WTC11 (cell line): ENCODE data around the gene ADAD2. TPM values are rescaled to one million over a fixed set of nuclear protein-coding genes. Genes with fewer than 3 reads are reported as not detected.

Source experiments
- ATAC-seq: fragments of 200-7000 bp; cut with Tn5 transposase; 2 replicates; pipeline ENCODE4 v1.10.0; 2021; ENCODE audit warnings: mild to moderate bottlenecking, moderate library complexity
- CTCF ChIA-PET: fragments of 300-600 bp; sonication (Branson Sonifier 250); formaldehyde crosslinking; loops from one replicate; lab custom pipeline; 2021; ENCODE audit warnings: antibody characterized with exemption; lab: Charles Lee
- POLR2A ChIA-PET: fragments of 350-600 bp; sonication (Branson Sonifier 250); formaldehyde crosslinking; loops from one replicate; lab custom pipeline; 2021; ENCODE audit warnings: antibody characterized with exemption; lab: Charles Lee
- DNase-seq: peaks from one replicate; pipeline ENCODE4 v3.0.0; 2021; ENCODE audit warnings: low spot score
- H3K27ac Mint-ChIP-seq: 2 replicates; pipeline ENCODE4 v1.8.0; 2021; ENCODE audit warnings: mixed read lengths
- H3K27me3 Mint-ChIP-seq: 2 replicates; pipeline ENCODE4 v1.8.0; 2021; ENCODE audit warnings: low read depth, mild to moderate bottlenecking, moderate library complexity, mixed read lengths
- H3K36me3 Mint-ChIP-seq: 2 replicates; pipeline ENCODE4 v1.8.0; 2021; ENCODE audit warnings: mixed read lengths
- H3K4me1 Mint-ChIP-seq: 2 replicates; pipeline ENCODE4 v1.8.0; 2022; ENCODE audit warnings: mixed read lengths
- H3K4me3 Mint-ChIP-seq: 2 replicates; pipeline ENCODE4 v1.8.0; 2021; ENCODE audit warnings: mild to moderate bottlenecking, moderate library complexity, mixed read lengths
- H3K9me3 Mint-ChIP-seq: 2 replicates; pipeline ENCODE4 v1.8.0; 2021; ENCODE audit warnings: mixed read lengths
- AFF4 ChIP-seq: sonication (generic); formaldehyde crosslinking; IDR thresholded peaks from 2 replicates; pipeline ENCODE4 v1.8.1; 2023; ENCODE audit warnings: mild to moderate bottlenecking, missing genetic modification reagents, borderline replicate concordance
- ETV6 ChIP-seq: sonication (generic); formaldehyde crosslinking; IDR thresholded peaks from 2 replicates; pipeline ENCODE4 v1.8.1; 2022; ENCODE audit warnings: mild to moderate bottlenecking, missing genetic modification reagents
- IRF2 ChIP-seq: sonication (generic); formaldehyde crosslinking; IDR thresholded peaks from 2 replicates; pipeline ENCODE4 v1.8.0; 2022; ENCODE audit warnings: low read depth, missing genetic modification reagents, borderline replicate concordance
- JUN ChIP-seq: sonication (generic); formaldehyde crosslinking; IDR thresholded peaks from 2 replicates; pipeline ENCODE4 v1.8.0; 2023; ENCODE audit warnings: mild to moderate bottlenecking, missing genetic modification reagents
- MYBL2 ChIP-seq: sonication (generic); formaldehyde crosslinking; IDR thresholded peaks from 2 replicates; pipeline ENCODE4 v1.8.1; 2023; ENCODE audit warnings: mild to moderate bottlenecking, moderate library complexity, missing genetic modification reagents
- NFATC4 ChIP-seq: fragments of 250-450 bp; sonication (Bioruptor Pico); IDR thresholded peaks from 2 replicates; pipeline ENCODE4 v1.9.0; 2021; ENCODE audit warnings: mild to moderate bottlenecking
- OVOL2 ChIP-seq: fragments of 250-450 bp; sonication (Bioruptor Pico); IDR thresholded peaks from 2 replicates; pipeline ENCODE4 v1.9.0; 2021; ENCODE audit warnings: mild to moderate bottlenecking, borderline replicate concordance
- SMAD4 ChIP-seq: sonication (generic); formaldehyde crosslinking; IDR thresholded peaks from 2 replicates; pipeline ENCODE4 v1.8.0; 2022; ENCODE audit warnings: mild to moderate bottlenecking, missing genetic modification reagents
- TEAD1 ChIP-seq: sonication (generic); formaldehyde crosslinking; IDR thresholded peaks from 2 replicates; pipeline ENCODE4 v1.8.0; 2022; ENCODE audit warnings: mild to moderate bottlenecking, missing genetic modification reagents
- ZNF138 ChIP-seq: sonication (generic); formaldehyde crosslinking; conservative IDR thresholded peaks from 2 replicates; pipeline ENCODE4 v1.8.1; 2022; ENCODE audit warnings: mild to moderate bottlenecking, moderate library complexity, missing genetic modification reagents
- ZNF232 ChIP-seq: sonication (generic); formaldehyde crosslinking; IDR thresholded peaks from 2 replicates; pipeline ENCODE4 v1.8.0; 2022; ENCODE audit warnings: mild to moderate bottlenecking, missing genetic modification reagents
- ZNF317 ChIP-seq: sonication (generic); formaldehyde crosslinking; IDR thresholded peaks from 2 replicates; pipeline ENCODE4 v1.8.1; 2023; ENCODE audit warnings: low read depth, mild to moderate bottlenecking, moderate library complexity, missing genetic modification reagents, borderline replicate concordance
- total RNA-seq: library from RNA; stranded (reverse); gene quantifications from 3 replicates; pipeline ENCODE4 v1.2.3, GENCODE V29; 2021
- TF ChIP-seq, protein P1 (sequence below): sonication (generic); formaldehyde crosslinking; IDR thresholded peaks from 2 replicates; pipeline ENCODE4 v1.8.1; 2023; ENCODE audit warnings: mild to moderate bottlenecking, missing genetic modification reagents, moderate library complexity
- TF ChIP-seq, protein P2 (sequence below): sonication (generic); formaldehyde crosslinking; IDR thresholded peaks from 2 replicates; pipeline ENCODE4 v1.8.1; 2022; ENCODE audit warnings: low read depth, missing genetic modification reagents, borderline replicate concordance
- TF ChIP-seq, protein P3 (sequence below): sonication (generic); formaldehyde crosslinking; IDR thresholded peaks from 2 replicates; pipeline ENCODE4 v1.8.1; 2022; ENCODE audit warnings: mild to moderate bottlenecking, moderate library complexity, missing genetic modification reagents
- TF ChIP-seq, protein P4 (sequence below): sonication (generic); formaldehyde crosslinking; IDR thresholded peaks from 2 replicates; pipeline ENCODE4 v1.8.0; 2022; ENCODE audit warnings: missing genetic modification reagents
- TF ChIP-seq, protein P5 (sequence below): fragments of 250-450 bp; sonication (Bioruptor Pico); IDR thresholded peaks from 2 replicates; pipeline ENCODE4 v2.1.2; 2022; ENCODE audit warnings: mild to moderate bottlenecking, moderate library complexity

Gene ADAD2
- total RNA-seq, 1 experiment from 2014 or later = 1.6 TPM

DNA sequence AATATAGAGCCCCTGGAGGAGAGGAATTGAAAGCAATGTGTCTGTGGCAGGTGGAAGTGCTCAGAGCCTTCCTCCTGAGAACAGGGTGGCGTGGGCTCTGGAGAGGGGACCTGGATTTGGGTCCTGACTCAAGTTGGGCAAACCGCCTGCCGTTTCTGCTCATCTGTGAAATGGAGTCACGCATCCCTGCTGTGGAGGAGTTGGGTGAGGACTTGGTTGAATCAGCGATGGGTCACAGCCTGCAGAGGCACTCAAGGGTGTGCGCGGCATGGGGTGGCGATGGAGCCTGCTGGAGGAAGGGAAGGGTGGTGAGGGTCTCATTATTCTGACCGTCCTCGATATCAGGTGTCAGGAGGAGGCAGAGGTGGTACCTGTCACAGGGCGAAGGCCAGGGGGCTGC, 3.1 kb downstream of the ADAD2 start (continued):
- TF ChIP-seq, protein P1, sequence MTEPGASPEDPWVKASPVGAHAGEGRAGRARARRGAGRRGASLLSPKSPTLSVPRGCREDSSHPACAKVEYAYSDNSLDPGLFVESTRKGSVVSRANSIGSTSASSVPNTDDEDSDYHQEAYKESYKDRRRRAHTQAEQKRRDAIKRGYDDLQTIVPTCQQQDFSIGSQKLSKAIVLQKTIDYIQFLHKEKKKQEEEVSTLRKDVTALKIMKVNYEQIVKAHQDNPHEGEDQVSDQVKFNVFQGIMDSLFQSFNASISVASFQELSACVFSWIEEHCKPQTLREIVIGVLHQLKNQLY (CRISPR knock-in tag) = no peak
- TF ChIP-seq ETV6 (CRISPR knock-in tag) (no peak), OVOL2 (CRISPR knock-in tag) (no peak)

GRCh38 chr16:84194470-84195200, 3.7 kb downstream of the ADAD2 start:
- Mint-ChIP-seq H3K4me1 (0 out of 2 replicates have a peak, but pooled peaks cover 3% of the 10 kb centered on the region), H3K36me3 (no peaks in the 10 kb centered on the region)
- CTCF ChIA-PET = interaction anchor here (0.9 to 1.9 kb wide), 3 partner anchors 13 to 113 kb away, joined by 3 to 4 read pairs (median 4); no protein-coding TSS in a partner anchor
- POLR2A ChIA-PET = no interaction called here
- TF ChIP-seq TEAD1 (CRISPR knock-in tag) (no peak), ZNF317 (no peak)
- TF ChIP-seq, all 79 proteins: peak for 0
- no peaks in the 10 kb centered on the region; the same call in 1 of the 2 replicates for H3K27me3 Mint-ChIP-seq
- H3K27ac Mint-ChIP-seq = no peak overlapping the region
- DNase-seq (no peak), ATAC-seq (no peak)
- H3K4me3 Mint-ChIP-seq = no peak overlapping the region
- H3K9me3 Mint-ChIP-seq = no peaks in the 10 kb centered on the region

DNA sequence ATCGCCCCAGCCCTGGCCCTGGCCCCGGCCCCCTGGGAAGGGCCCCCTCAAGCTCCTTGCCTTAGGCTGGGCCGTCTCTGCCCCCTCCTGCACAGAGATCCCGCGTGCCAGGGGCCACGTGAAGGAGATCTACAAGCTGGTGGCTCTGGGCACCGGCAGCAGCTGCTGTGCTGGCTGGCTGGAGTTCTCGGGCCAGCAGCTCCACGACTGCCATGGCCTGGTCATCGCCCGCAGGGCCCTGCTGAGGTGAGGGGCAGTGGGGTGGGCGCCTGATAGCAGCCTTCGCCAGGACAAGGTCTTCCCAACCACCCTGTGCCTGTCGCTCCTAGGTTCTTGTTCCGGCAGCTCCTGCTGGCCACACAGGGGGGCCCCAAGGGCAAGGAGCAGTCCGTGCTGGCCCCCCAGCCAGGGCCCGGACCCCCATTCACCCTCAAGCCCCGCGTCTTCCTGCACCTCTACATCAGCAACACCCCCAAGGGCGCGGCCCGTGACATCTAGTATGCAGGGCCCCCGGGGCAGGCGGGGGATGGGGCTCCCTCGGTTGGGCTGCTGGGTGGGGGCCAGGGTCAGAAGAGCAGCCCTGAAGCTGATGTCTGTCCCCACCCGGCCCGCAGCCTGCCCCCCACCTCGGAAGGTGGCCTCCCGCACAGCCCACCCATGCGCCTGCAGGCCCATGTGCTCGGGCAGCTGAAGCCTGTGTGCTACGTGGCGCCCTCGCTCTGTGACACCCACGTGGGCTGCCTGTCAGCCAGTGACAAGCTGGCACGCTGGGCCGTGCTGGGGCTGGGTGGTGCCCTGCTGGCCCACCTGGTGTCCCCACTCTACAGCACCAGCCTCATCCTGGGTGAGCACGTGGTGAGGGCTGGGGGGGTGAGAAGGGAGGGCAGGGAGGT, 4.5 kb downstream of the ADAD2 start:
- ChIA-PET CTCF (interaction anchor here (0.8 to 2.0 kb wide), 6 partner anchors 8 to 113 kb away, joined by 3 to 10 read pairs (median 4); partner anchors contain the start of gene TAF1C), POLR2A (no interaction called here)
- no peak overlapping the region for H3K4me3 Mint-ChIP-seq
- H3K4me1 Mint-ChIP-seq = 0 out of 2 replicates have a peak, but pooled peaks cover 3% of the 10 kb centered on the region
- no peak overlapping the region for H3K27ac Mint-ChIP-seq
- H3K27me3 Mint-ChIP-seq = no peaks in the 10 kb centered on the region; the same call in 1 of the 2 replicates
- ATAC-seq (no peak), DNase-seq (no peak)
- no peaks in the 10 kb centered on the region for H3K9me3 Mint-ChIP-seq
- no peaks in the 10 kb centered on the region for H3K36me3 Mint-ChIP-seq
- TF ChIP-seq ZNF317 (no peak), MYBL2 (CRISPR knock-in tag) (no peak), IRF2 (CRISPR knock-in tag) (no peak), ZNF138 (CRISPR knock-in tag) (no peak), ZNF232 (CRISPR knock-in tag) (no peak), SMAD4 (CRISPR knock-in tag) (no peak), AFF4 (CRISPR knock-in tag) (no peak), JUN (no peak), NFATC4 (CRISPR knock-in tag) (no peak), TEAD1 (CRISPR knock-in tag) (no peak)
- TF ChIP-seq, protein P2, sequence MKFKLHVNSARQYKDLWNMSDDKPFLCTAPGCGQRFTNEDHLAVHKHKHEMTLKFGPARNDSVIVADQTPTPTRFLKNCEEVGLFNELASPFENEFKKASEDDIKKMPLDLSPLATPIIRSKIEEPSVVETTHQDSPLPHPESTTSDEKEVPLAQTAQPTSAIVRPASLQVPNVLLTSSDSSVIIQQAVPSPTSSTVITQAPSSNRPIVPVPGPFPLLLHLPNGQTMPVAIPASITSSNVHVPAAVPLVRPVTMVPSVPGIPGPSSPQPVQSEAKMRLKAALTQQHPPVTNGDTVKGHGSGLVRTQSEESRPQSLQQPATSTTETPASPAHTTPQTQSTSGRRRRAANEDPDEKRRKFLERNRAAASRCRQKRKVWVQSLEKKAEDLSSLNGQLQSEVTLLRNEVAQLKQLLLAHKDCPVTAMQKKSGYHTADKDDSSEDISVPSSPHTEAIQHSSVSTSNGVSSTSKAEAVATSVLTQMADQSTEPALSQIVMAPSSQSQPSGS (CRISPR knock-in tag) = no peak
- TF ChIP-seq, protein P3, sequence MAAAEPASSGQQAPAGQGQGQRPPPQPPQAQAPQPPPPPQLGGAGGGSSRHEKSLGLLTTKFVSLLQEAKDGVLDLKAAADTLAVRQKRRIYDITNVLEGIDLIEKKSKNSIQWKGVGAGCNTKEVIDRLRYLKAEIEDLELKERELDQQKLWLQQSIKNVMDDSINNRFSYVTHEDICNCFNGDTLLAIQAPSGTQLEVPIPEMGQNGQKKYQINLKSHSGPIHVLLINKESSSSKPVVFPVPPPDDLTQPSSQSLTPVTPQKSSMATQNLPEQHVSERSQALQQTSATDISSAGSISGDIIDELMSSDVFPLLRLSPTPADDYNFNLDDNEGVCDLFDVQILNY (CRISPR knock-in tag) = no peak
- TF ChIP-seq, protein P4, sequence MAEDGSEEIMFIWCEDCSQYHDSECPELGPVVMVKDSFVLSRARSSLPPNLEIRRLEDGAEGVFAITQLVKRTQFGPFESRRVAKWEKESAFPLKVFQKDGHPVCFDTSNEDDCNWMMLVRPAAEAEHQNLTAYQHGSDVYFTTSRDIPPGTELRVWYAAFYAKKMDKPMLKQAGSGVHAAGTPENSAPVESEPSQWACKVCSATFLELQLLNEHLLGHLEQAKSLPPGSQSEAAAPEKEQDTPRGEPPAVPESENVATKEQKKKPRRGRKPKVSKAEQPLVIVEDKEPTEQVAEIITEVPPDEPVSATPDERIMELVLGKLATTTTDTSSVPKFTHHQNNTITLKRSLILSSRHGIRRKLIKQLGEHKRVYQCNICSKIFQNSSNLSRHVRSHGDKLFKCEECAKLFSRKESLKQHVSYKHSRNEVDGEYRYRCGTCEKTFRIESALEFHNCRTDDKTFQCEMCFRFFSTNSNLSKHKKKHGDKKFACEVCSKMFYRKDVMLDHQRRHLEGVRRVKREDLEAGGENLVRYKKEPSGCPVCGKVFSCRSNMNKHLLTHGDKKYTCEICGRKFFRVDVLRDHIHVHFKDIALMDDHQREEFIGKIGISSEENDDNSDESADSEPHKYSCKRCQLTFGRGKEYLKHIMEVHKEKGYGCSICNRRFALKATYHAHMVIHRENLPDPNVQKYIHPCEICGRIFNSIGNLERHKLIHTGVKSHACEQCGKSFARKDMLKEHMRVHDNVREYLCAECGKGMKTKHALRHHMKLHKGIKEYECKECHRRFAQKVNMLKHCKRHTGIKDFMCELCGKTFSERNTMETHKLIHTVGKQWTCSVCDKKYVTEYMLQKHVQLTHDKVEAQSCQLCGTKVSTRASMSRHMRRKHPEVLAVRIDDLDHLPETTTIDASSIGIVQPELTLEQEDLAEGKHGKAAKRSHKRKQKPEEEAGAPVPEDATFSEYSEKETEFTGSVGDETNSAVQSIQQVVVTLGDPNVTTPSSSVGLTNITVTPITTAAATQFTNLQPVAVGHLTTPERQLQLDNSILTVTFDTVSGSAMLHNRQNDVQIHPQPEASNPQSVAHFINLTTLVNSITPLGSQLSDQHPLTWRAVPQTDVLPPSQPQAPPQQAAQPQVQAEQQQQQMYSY (CRISPR knock-in tag) = no peak
- TF ChIP-seq, protein P5, sequence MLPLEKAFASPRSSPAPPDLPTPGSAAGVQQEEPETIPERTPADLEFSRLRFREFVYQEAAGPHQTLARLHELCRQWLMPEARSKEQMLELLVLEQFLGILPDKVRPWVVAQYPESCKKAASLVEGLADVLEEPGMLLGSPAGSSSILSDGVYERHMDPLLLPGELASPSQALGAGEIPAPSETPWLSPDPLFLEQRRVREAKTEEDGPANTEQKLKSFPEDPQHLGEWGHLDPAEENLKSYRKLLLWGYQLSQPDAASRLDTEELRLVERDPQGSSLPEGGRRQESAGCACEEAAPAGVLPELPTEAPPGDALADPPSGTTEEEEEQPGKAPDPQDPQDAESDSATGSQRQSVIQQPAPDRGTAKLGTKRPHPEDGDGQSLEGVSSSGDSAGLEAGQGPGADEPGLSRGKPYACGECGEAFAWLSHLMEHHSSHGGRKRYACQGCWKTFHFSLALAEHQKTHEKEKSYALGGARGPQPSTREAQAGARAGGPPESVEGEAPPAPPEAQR (CRISPR knock-in tag) = no peak
